ENCODE measurements around the gene TIAM1. TPM values are rescaled to one million over a fixed set of nuclear protein-coding genes. Genes with fewer than 3 reads are reported as not detected.

Gene TIAM1
- total and polyA plus RNA-seq, 4 donors = 3.5 to 58.0 (median 11.8) TPM

- no peaks in the 10 kb centered on the region for H3K9me3 ChIP-seq (ENCODE audit: control insufficient read depth in 4 of 4, insufficient read depth in 3 of 4, low read length in 3 of 4)
- H3K27me3 ChIP-seq (ENCODE audit: control insufficient read depth in 3 of 3, insufficient read depth in 3 of 3, low read length in 2 of 3) = no peaks in the 10 kb centered on the region
- DNase-seq (no peak), ATAC-seq (ENCODE audit: insufficient read depth, low FRiP score) (no peak)
- H3K4me3 ChIP-seq = no peak overlapping the region
- 92 to 96% methylated on average over 7 of the region's 7 CpGs for WGBS, 2 donors
- H3K36me3 ChIP-seq (ENCODE audit: control insufficient read depth in 4 of 4, insufficient read depth in 4 of 4, low read length in 4 of 4) = peaks cover 0 to 7% (median 0%) of the 10 kb centered on the region in 4 donors
- H3K9ac ChIP-seq (ENCODE audit: insufficient read depth in 1 of 2, low read length in 2 of 2) = no peak overlapping the region
- peaks cover 0 to 16% (median 5%) of the 10 kb centered on the region in 5 donors for H3K4me1 ChIP-seq (ENCODE audit: control insufficient read depth in 5 of 5, insufficient read depth in 5 of 5, low read length in 5 of 5)
- TF ChIP-seq CTCF (IDR thresholded peaks at IDR 0.05; ENCODE audit: control extremely low read depth, extremely low read depth) = no peak
- no peak overlapping the region for H3K27ac ChIP-seq (ENCODE audit: low read depth in 1 of 2, low read length in 1 of 2)
Observed at GRCh38 chr21:31308584-31308983, 35.5 kb downstream of the TIAM1 start.

GRCh38 chr21:31305888-31306287, 38.2 kb downstream of the TIAM1 start:
- WGBS, 2 donors = 87 to 91% methylated on average over 4 of the region's 4 CpGs
- Histone ChIP-seq H3K4me3 (no peak overlapping the region), H3K9ac (ENCODE audit: insufficient read depth in 1 of 2, low read length in 2 of 2) (no peak overlapping the region), H3K4me1 (ENCODE audit: control insufficient read depth in 5 of 5, insufficient read depth in 5 of 5, low read length in 5 of 5) (peaks cover 0 to 10% (median 5%) of the 10 kb centered on the region in 5 donors), H3K27me3 (ENCODE audit: control insufficient read depth in 3 of 3, insufficient read depth in 3 of 3, low read length in 2 of 3) (no peaks in the 10 kb centered on the region), H3K27ac (ENCODE audit: low read depth in 1 of 2, low read length in 1 of 2) (no peak overlapping the region), H3K36me3 (ENCODE audit: control insufficient read depth in 4 of 4, insufficient read depth in 4 of 4, low read length in 4 of 4) (no peaks in the 10 kb centered on the region), H3K9me3 (ENCODE audit: control insufficient read depth in 4 of 4, insufficient read depth in 3 of 4, low read length in 3 of 4) (no peaks in the 10 kb centered on the region)
- TF ChIP-seq CTCF (IDR thresholded peaks at IDR 0.05; ENCODE audit: control extremely low read depth, extremely low read depth) = no peak
- DNase-seq (no peak), ATAC-seq (ENCODE audit: insufficient read depth, low FRiP score) (no peak)

- no peak for TF ChIP-seq CTCF (IDR thresholded peaks at IDR 0.05; ENCODE audit: control extremely low read depth, extremely low read depth)
- ATAC-seq (ENCODE audit: insufficient read depth, low FRiP score) = no peak
- Histone ChIP-seq H3K27ac (ENCODE audit: low read depth in 1 of 2, low read length in 1 of 2) (no peak overlapping the region), H3K9me3 (ENCODE audit: control insufficient read depth in 4 of 4, insufficient read depth in 3 of 4, low read length in 3 of 4) (no peaks in the 10 kb centered on the region), H3K9ac (ENCODE audit: insufficient read depth in 1 of 2, low read length in 2 of 2) (no peak overlapping the region), H3K4me3 (no peak overlapping the region), H3K27me3 (ENCODE audit: control insufficient read depth in 3 of 3, insufficient read depth in 3 of 3, low read length in 2 of 3) (no peaks in the 10 kb centered on the region), H3K4me1 (ENCODE audit: control insufficient read depth in 5 of 5, insufficient read depth in 5 of 5, low read length in 5 of 5) (no peaks in the 10 kb centered on the region), H3K36me3 (ENCODE audit: control insufficient read depth in 4 of 4, insufficient read depth in 4 of 4, low read length in 4 of 4) (no peaks in the 10 kb centered on the region)
- DNase-seq = peak in 1 of 3 donors; percentile 21
- 89 to 93% methylated on average over 15 of the region's 15 CpGs for WGBS, 2 donors
Observed at GRCh38 chr21:31299291-31300147, 44.5 kb downstream of the TIAM1 start.

Measured in lung (tissue), 12 donors.